Stimulated activated memory B cell treated with anti-CD40 and anti-IgM and Interleukin-4, amounts not matched to agents 10 μg/mL and 1 μg/mL and 100 μg/mL, for 72 hours (primary cell): ENCODE results near the gene FGD3.
A peak's percentile ranks its signal among the peaks of the same experiment; 100 is the strongest.
"Not testable (repeated sequence)": the region's sequence is repeated elsewhere in the genome, so short reads cannot be mapped to it uniquely, and the experiment has no call there.

Experiments
- ATAC-seq: fragments of 150-1000 bp; cut with Tn5 transposase; 2 replicates; pipeline ENCODE4 v1.10.0; 2021
- H3K27ac Mint-ChIP-seq: one replicate; pipeline ENCODE4 v1.8.0; 2022; ENCODE audit warnings: mild to moderate bottlenecking, mixed read lengths
- H3K27me3 Mint-ChIP-seq: one replicate; pipeline ENCODE4 v1.8.0; 2022; ENCODE audit warnings: mixed read lengths
- H3K36me3 Mint-ChIP-seq: one replicate; pipeline ENCODE4 v1.8.0; 2022; ENCODE audit warnings: mixed read lengths
- H3K4me1 Mint-ChIP-seq: one replicate; pipeline ENCODE4 v1.8.0; 2022; ENCODE audit warnings: mixed read lengths
- H3K4me3 Mint-ChIP-seq: one replicate; pipeline ENCODE4 v1.8.0; 2022; ENCODE audit warnings: mild to moderate bottlenecking, moderate library complexity, mixed read lengths
- H3K9me3 Mint-ChIP-seq: one replicate; pipeline ENCODE4 v1.8.0; 2022; ENCODE audit warnings: mixed read lengths

FGD3 gene

DNA sequence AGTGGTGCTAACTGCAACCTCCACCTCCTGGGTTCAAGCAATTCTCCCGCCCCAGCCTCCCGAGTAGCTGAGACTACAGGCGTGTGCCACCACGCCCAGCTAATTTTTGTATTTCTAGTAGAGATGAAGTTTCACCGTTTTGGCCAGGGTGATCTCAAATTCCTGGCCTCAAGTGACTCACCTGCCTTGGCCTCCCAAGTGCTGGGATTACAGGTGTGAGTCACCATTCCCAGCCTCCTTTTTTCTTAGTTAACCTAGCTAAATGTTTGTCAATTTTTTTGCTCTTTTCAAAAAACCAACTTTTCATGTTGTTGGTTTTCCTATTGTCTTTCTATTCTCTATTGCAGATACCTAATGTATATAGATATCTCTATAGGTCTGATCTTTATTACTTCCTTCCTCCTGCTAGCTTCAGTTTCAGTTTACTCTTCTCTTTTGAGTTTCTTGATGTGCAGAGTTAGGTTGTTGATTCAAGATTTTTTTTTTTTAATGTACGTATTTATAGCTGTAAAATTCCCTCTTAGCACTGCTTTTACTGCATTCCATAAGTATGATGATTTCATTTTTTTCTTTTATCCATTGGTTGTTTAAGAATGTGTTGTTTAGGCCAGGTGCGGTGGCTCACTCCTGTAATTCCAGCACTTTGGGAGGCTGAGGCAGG lies 32.9 kb downstream of the FGD3 start:
- Mint-ChIP-seq H3K36me3 (peaks cover 78% of the 10 kb centered on the region), H3K27ac (peak overlapping the region; percentile 60), H3K9me3 (peaks cover 2% of the 10 kb centered on the region), H3K4me3 (no peak overlapping the region), H3K27me3 (no peaks in the 10 kb centered on the region), H3K4me1 (peaks cover 61% of the 10 kb centered on the region)
- no peak for ATAC-seq

DNA sequence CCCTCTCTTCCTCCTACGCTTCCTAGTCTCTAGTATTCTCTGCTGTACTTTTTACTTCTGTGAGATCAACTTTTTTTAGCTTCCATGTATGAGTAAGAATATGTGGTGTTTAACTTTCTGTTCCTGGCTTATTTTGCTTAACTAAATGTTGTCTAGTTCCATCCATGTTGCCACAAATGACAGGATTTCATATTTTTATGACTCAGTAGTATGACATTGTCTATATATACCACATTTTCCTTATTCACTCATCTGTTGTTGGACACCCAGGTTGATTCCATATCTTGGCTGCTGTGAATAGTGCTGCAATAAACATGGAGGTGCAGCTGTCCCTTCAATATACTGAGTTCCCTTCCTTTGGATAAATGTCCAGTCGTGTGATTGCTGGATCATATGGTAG lies 34.8 kb downstream of the FGD3 start:
- peaks cover 2% of the 10 kb centered on the region for H3K9me3 Mint-ChIP-seq
- H3K4me3 Mint-ChIP-seq: no peak overlapping the region
- no peak overlapping the region for H3K27ac Mint-ChIP-seq
- peaks cover 66% of the 10 kb centered on the region for H3K36me3 Mint-ChIP-seq
- no peaks in the 10 kb centered on the region for H3K27me3 Mint-ChIP-seq
- peaks cover 58% of the 10 kb centered on the region for H3K4me1 Mint-ChIP-seq
- ATAC-seq: no peak

GRCh38 chr9:92983984-92984589 lies 36.8 kb downstream of the FGD3 start:
- Mint-ChIP-seq H3K27ac (no peak overlapping the region), H3K9me3 (peaks cover 2% of the 10 kb centered on the region), H3K4me1 (peaks cover 66% of the 10 kb centered on the region), H3K27me3 (no peaks in the 10 kb centered on the region), H3K4me3 (no peak overlapping the region), H3K36me3 (peaks cover 59% of the 10 kb centered on the region)
- ATAC-seq: no peak

DNA sequence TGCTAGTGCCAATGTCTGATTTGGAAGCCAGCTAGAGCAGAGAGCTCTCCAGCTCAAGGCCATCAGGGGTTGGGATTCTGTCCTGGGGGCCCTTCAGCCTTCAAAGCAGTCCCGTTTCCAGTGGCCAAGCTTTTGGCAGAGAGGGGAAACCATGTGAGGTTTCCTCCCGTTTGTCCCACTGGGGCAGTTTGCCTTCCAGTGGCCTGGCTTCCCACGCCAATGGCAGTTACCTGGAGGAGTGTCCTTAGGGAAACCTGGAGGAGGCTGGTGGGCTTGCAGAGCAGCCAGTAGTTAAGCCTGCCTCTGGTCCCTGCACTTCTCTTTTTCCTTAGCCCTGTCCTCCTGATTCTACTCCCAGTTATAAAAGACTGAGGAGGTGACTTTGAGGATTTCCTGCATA lies 37.7 kb downstream of the FGD3 start:
- Mint-ChIP-seq H3K27me3 (no peaks in the 10 kb centered on the region), H3K9me3 (peaks cover 2% of the 10 kb centered on the region), H3K4me1 (peaks cover 66% of the 10 kb centered on the region), H3K27ac (no peak overlapping the region), H3K36me3 (peaks cover 59% of the 10 kb centered on the region), H3K4me3 (no peak overlapping the region)
- ATAC-seq: no peak

- Mint-ChIP-seq H3K4me1 (peaks cover 69% of the 10 kb centered on the region), H3K9me3 (peaks cover 2% of the 10 kb centered on the region), H3K27me3 (no peaks in the 10 kb centered on the region), H3K36me3 (peaks cover 57% of the 10 kb centered on the region), H3K27ac (no peak overlapping the region), H3K4me3 (no peak overlapping the region)
- no peak for ATAC-seq
Observed at GRCh38 chr9:92986176-92987119, 39.1 kb downstream of the FGD3 start.

GRCh38 chr9:92988215-92988768 lies 41.0 kb downstream of the FGD3 start:
- Mint-ChIP-seq H3K36me3 (peaks cover 61% of the 10 kb centered on the region), H3K9me3 (peaks cover 2% of the 10 kb centered on the region), H3K27me3 (no peaks in the 10 kb centered on the region), H3K27ac (peak overlapping the region; percentile 2), H3K4me3 (no peak overlapping the region), H3K4me1 (peaks cover 73% of the 10 kb centered on the region)
- ATAC-seq: no peak

DNA sequence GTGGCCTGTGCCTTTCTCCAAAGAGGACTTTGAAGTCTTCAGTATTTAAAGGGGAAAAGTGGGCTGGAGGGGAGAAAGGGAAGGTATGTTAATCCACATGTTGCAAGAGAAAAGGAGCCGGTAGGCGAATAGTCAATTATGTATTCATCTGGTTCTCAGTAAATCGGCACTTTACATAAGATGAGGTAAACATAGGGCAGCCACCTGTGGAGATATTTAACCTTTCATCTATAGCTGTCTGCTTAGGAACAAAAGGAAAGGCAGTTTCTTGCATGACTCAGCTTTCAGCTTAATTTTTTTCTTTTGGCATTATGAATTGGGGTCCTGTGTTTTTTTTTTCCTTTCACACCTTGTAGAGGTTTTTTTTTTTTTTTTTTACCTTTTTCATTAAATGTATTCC lies 42.2 kb downstream of the FGD3 start:
- H3K36me3 Mint-ChIP-seq: peaks cover 60% of the 10 kb centered on the region
- peaks cover 2% of the 10 kb centered on the region for H3K9me3 Mint-ChIP-seq
- H3K27me3 Mint-ChIP-seq: no peaks in the 10 kb centered on the region
- no peak for ATAC-seq
- peaks cover 77% of the 10 kb centered on the region for H3K4me1 Mint-ChIP-seq
- no peak overlapping the region for H3K4me3 Mint-ChIP-seq
- peak overlapping the region; percentile 2 for H3K27ac Mint-ChIP-seq

DNA sequence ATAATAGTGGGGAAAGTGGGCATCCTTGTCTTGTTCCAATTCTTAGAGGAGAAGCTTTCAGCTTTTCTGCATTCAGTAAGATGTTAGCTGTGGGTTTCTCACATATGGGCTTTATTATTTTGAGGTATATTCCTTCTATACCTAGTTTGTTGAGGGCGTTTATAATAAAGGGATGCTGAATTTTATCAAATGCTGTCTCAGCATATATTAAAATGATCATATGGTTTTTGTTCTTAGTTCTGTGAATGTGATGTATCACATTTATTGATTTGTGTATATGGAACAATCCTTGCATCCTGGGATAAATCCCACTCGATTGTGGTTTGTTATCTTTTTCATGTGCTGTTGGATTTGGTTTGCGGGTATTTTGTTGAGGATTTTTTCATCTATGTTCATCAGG lies 43.1 kb downstream of the FGD3 start:
- H3K9me3 Mint-ChIP-seq: peaks cover 2% of the 10 kb centered on the region
- H3K27ac Mint-ChIP-seq: peak overlapping the region; percentile 2
- no peak overlapping the region for H3K4me3 Mint-ChIP-seq
- no peak for ATAC-seq
- peaks cover 58% of the 10 kb centered on the region for H3K36me3 Mint-ChIP-seq
- no peaks in the 10 kb centered on the region for H3K27me3 Mint-ChIP-seq
- H3K4me1 Mint-ChIP-seq: peaks cover 85% of the 10 kb centered on the region

GRCh38 chr9:92992549-92992948 lies 45.2 kb downstream of the FGD3 start:
- ATAC-seq: no peak
- Mint-ChIP-seq H3K27ac (peak overlapping the region; percentile 18), H3K36me3 (peaks cover 68% of the 10 kb centered on the region), H3K4me1 (peaks cover 86% of the 10 kb centered on the region), H3K27me3 (no peaks in the 10 kb centered on the region), H3K4me3 (no peak overlapping the region), H3K9me3 (peaks cover 5% of the 10 kb centered on the region)

DNA sequence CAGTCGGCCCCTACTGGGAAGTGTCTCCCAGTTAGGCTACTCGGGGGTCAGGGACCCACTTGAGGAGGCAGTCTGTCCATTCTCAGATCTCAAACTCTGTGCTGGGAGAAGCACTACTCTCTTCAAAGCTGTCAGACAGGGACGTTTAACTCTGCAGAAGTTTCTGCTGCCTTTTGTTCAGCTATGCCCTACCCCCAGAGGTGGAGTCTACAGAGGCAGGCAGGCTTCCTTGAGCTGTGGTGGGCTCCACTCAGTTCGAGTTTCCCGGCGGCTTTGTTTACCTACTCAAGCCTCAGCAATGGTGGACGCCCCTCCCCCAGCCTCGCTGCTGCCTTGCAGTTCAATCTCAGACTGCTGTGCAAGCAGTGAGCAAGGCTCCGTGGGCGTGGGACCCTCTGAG lies 51.5 kb downstream of the FGD3 start:
- Mint-ChIP-seq H3K4me1 (peaks cover 62% of the 10 kb centered on the region), H3K36me3 (peaks cover 58% of the 10 kb centered on the region)
- H3K9me3 Mint-ChIP-seq, H3K27me3 Mint-ChIP-seq, H3K27ac Mint-ChIP-seq, H3K4me3 Mint-ChIP-seq, ATAC-seq: not testable (repeated sequence)

- Mint-ChIP-seq H3K36me3 (peaks cover 60% of the 10 kb centered on the region), H3K4me1 (peaks cover 47% of the 10 kb centered on the region), H3K4me3 (no peak overlapping the region), H3K27ac (peak overlapping the region; percentile 36), H3K9me3 (peaks cover 6% of the 10 kb centered on the region), H3K27me3 (no peaks in the 10 kb centered on the region)
- ATAC-seq: no peak
Observed at GRCh38 chr9:93001031-93001430, 53.7 kb downstream of the FGD3 start.

GRCh38 chr9:93002700-93003099 lies 55.4 kb downstream of the FGD3 start:
- Mint-ChIP-seq H3K36me3 (peaks cover 57% of the 10 kb centered on the region), H3K4me3 (no peak overlapping the region), H3K27me3 (no peaks in the 10 kb centered on the region), H3K9me3 (peaks cover 3% of the 10 kb centered on the region), H3K4me1 (peaks cover 33% of the 10 kb centered on the region), H3K27ac (peak overlapping the region; percentile 36)
- ATAC-seq: no peak

GRCh38 chr9:93003552-93004407 lies 56.5 kb downstream of the FGD3 start:
- no peak overlapping the region for H3K4me3 Mint-ChIP-seq

GRCh38 chr9:93004561-93004960 lies 57.2 kb downstream of the FGD3 start:
- H3K27ac Mint-ChIP-seq: no peak overlapping the region
- peaks cover 31% of the 10 kb centered on the region for H3K4me1 Mint-ChIP-seq
- no peak for ATAC-seq
- H3K27me3 Mint-ChIP-seq: no peaks in the 10 kb centered on the region
- no peak overlapping the region for H3K4me3 Mint-ChIP-seq
- peaks cover 52% of the 10 kb centered on the region for H3K36me3 Mint-ChIP-seq
- no peaks in the 10 kb centered on the region for H3K9me3 Mint-ChIP-seq

More at GRCh38 chr9:93003552-93004407, 56.5 kb downstream of the FGD3 start:
- ATAC-seq: peak; percentile 81
- Mint-ChIP-seq H3K9me3 (no peaks in the 10 kb centered on the region), H3K27me3 (no peaks in the 10 kb centered on the region), H3K36me3 (peaks cover 54% of the 10 kb centered on the region), H3K4me1 (peaks cover 26% of the 10 kb centered on the region), H3K27ac (no peak overlapping the region)
